ENCODE measurements around the gene RPAP3. TPM values are rescaled to one million over a fixed set of nuclear protein-coding genes. Genes with fewer than 3 reads are reported as not detected.

Gene RPAP3
- total RNA-seq, 1 donor from 2014 or later, result 7.6 TPM

DNA sequence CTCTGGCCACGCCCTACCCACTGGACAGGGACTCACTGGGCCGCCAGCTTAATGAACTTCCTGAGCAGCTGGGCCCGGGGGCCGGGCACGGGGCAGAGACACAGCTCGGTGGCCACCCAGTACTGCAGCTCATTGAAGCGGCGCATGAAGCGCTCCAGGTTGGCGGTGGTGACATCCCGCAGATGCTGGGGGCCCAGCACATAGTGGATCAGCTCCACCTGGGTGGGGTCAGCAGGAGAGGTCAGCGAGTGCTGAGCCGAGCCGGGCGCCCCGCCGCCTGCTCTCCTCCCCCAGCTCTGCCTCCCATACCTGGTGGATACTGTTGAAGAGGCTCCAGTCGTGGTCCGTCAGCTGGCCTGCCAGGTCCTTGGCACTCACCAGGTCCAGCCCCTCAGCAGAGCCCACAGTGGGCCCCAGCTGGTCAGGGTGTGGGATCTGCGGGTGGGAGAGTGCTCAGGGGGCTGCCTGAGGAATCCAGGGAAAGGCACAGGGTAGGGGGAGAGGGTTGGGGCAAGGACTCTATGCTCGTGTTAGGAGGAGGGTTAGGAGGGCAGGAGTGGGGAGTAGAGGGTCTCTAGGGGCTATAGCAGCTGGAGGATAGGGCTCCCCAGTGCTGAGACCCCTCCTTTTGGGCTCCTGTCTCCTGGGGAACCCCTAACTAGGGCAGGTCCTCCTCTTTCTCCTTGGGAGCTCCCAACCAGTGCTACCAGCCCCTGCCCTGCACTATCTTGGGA is 34.9 kb upstream of the RPAP3 start:
- FAIRE-seq (no peak), DNase-seq (ENCODE audit: low read depth) (no peak)
- Histone ChIP-seq H3K27me3 (ENCODE audit: control insufficient read depth, insufficient read depth, low read length) (no peaks in the 10 kb centered on the region), H3K4me3 (ENCODE audit: low read depth, low read length) (no peak overlapping the region), H3K36me3 (ENCODE audit: control insufficient read depth, insufficient read depth, low read length) (no peaks in the 10 kb centered on the region)
- TF ChIP-seq, protein P1, sequence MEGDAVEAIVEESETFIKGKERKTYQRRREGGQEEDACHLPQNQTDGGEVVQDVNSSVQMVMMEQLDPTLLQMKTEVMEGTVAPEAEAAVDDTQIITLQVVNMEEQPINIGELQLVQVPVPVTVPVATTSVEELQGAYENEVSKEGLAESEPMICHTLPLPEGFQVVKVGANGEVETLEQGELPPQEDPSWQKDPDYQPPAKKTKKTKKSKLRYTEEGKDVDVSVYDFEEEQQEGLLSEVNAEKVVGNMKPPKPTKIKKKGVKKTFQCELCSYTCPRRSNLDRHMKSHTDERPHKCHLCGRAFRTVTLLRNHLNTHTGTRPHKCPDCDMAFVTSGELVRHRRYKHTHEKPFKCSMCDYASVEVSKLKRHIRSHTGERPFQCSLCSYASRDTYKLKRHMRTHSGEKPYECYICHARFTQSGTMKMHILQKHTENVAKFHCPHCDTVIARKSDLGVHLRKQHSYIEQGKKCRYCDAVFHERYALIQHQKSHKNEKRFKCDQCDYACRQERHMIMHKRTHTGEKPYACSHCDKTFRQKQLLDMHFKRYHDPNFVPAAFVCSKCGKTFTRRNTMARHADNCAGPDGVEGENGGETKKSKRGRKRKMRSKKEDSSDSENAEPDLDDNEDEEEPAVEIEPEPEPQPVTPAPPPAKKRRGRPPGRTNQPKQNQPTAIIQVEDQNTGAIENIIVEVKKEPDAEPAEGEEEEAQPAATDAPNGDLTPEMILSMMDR (IDR thresholded peaks at IDR 0.05; ENCODE audit: insufficient read depth, low read length, severe bottlenecking), result no peak

DNA sequence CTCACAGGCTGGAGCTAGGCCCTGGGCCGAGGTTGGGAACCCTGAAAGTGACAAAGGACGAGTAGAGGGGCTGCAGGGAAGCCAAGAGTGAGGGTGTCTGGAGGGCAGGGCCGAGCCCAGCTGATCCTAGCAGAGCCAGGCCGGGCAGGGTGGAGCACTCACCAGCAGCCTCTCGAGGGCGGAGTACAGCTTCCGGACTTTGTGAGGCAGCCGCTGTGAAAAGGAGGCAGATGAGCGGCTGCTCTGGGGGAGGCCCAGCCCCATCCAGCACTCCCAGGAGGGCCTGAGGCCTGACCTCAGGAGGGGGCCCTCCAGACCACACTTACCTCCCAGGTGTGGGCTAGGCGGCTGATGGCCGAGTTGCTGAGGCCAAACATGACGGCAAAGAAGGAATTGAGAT is 34.1 kb upstream of the RPAP3 start:
- DNase-seq (ENCODE audit: low read depth) (no peak), FAIRE-seq (no peak)
- Histone ChIP-seq H3K36me3 (ENCODE audit: control insufficient read depth, insufficient read depth, low read length) (no peaks in the 10 kb centered on the region), H3K27me3 (ENCODE audit: control insufficient read depth, insufficient read depth, low read length) (no peaks in the 10 kb centered on the region), H3K4me3 (ENCODE audit: low read depth, low read length) (no peak overlapping the region)
- TF ChIP-seq, protein P1 (IDR thresholded peaks at IDR 0.05; ENCODE audit: insufficient read depth, low read length, severe bottlenecking), result no peak

DNA sequence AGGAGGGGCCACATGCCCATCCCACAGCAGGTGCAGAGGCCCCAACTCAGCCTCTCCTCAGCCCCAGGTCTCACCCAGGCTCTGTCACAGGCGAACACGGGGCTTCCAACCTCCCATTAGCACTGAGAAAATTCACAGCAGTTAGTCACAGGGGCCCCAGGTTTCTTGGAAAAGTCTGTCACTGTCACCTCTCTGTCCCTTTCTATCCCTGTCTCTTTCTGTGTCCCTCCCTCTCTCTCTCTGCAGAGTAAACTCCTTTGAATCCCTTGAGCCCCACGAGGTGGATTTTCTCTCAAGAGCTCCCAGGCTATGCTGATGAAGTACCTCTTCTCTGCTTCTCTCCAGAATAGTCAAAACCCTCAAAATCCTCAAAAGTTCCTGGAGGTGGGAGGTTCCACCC is 33.5 kb upstream of the RPAP3 start:
- H3K36me3 ChIP-seq (ENCODE audit: control insufficient read depth, insufficient read depth, low read length), result no peaks in the 10 kb centered on the region
- FAIRE-seq (no peak), DNase-seq (ENCODE audit: low read depth) (no peak)
- TF ChIP-seq, protein P1 (IDR thresholded peaks at IDR 0.05; ENCODE audit: insufficient read depth, low read length, severe bottlenecking), result no peak
- no peaks in the 10 kb centered on the region for H3K27me3 ChIP-seq (ENCODE audit: control insufficient read depth, insufficient read depth, low read length)
- no peak overlapping the region for H3K4me3 ChIP-seq (ENCODE audit: low read depth, low read length)

DNA sequence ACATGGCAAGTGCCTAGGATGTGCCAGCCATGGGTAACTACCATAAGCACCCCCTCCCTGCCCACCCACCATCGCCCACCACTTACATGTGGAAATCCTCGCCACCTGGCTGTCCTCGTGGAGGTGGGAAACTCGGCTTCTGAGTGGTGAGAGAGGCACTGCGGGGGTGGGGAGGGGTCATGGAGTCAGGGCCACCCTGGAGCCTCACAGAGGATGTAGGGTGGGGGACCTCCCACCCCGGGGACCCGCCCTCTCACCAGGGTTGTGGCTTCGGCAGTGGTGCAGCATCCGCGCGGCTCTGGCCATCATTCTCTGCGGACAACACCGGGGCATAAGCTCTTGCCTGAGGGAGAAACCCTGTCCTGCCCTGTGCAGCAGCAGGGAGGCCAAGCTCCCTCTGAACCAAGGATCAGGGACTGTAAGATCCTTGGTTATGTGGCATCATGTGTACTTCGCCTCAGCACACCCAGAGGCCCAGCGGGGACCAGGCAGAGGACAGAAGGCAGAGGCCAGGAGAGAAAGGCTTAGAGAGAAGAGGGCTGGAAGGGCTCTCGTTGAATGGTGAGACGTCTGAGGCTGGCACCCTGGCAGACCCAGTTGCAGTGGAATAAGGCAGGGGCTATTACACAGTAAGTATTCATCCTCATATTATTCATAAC is 32.2 kb upstream of the RPAP3 start:
- H3K27me3 ChIP-seq (ENCODE audit: control insufficient read depth, insufficient read depth, low read length), result no peaks in the 10 kb centered on the region
- no peak overlapping the region for H3K4me3 ChIP-seq (ENCODE audit: low read depth, low read length)
- DNase-seq (ENCODE audit: low read depth) (no peak), FAIRE-seq (no peak)
- H3K36me3 ChIP-seq (ENCODE audit: control insufficient read depth, insufficient read depth, low read length), result no peaks in the 10 kb centered on the region
- TF ChIP-seq, protein P1 (IDR thresholded peaks at IDR 0.05; ENCODE audit: insufficient read depth, low read length, severe bottlenecking), result no peak

DNA sequence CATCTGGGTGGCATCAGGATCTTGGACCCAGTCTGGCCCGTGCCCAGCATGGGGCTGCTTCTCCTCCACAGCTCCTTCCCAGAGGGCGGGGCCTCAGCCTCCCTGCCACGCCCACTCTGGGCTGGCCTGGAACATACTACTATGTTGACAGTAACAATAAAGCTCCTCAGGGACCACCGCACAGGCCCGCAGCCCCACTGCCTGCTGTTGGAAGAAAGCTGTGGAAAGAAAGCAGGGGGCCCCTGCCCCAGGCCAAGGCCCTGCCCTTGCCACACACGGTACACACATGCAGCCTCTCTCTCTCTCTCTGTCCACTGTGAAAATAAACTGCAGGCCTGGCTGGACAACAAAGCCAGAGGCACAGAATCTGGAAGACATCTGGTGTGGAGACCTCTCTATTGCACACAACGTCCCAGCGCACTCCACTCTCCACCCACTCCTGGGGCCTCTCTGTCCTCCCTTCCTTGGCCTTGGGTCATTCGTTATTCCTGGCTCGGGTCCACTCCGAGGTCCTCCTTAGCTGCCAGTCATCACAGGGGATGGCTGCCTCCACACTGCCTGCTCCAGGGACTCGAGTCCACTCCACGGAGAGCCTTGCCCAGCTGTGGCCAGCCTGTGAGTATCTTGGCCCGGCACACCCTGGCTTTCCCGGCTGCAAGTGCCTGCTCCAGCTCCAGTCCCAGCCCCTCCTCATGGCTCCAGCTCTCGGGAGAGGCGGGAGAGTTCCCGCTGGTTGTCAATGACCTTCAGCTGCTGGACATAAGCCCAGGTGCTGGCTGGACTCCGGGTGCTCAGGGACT is 31.2 kb upstream of the RPAP3 start:
- H3K27me3 ChIP-seq (ENCODE audit: control insufficient read depth, insufficient read depth, low read length), result no peaks in the 10 kb centered on the region
- H3K36me3 ChIP-seq (ENCODE audit: control insufficient read depth, insufficient read depth, low read length), result no peaks in the 10 kb centered on the region
- TF ChIP-seq, protein P1 (IDR thresholded peaks at IDR 0.05; ENCODE audit: insufficient read depth, low read length, severe bottlenecking), result no peak
- FAIRE-seq (peak; percentile 60), DNase-seq (ENCODE audit: low read depth) (no peak)
- H3K4me3 ChIP-seq (ENCODE audit: low read depth, low read length), result no peak overlapping the region
